Measurements from ENCODE around the gene ERRFI1.

DNA sequence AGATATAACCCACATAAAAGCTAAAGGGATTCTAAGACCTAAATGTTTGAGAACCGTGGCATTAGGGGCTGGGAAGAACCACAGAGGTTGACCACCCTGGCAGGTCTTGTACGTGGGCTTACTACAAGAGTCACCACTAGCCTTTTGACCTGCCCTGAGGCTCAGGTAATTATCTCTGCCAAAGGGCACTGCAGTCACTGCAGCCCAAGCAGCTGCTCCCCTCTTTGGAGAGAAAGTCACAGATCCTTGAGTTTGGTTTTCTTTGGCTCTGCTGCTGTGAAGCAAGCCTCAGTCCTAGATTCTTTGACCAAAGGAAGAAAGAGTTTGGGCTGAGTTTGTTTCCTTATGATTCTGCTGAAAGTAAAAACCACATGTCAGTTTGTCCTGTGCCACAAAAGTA lies 53.0 kb downstream of the ERRFI1 start:
- TF ChIP-seq POLR2A (IDR thresholded peaks at IDR 0.05; ENCODE audit: control extremely low read depth in 1 of 2, low read depth in 2 of 2, low read length in 2 of 2) = no peak
- TF ChIP-seq SP2 (IDR thresholded peaks at IDR 0.05; ENCODE audit: low read length) = no peak
- TF ChIP-seq, protein P1, sequence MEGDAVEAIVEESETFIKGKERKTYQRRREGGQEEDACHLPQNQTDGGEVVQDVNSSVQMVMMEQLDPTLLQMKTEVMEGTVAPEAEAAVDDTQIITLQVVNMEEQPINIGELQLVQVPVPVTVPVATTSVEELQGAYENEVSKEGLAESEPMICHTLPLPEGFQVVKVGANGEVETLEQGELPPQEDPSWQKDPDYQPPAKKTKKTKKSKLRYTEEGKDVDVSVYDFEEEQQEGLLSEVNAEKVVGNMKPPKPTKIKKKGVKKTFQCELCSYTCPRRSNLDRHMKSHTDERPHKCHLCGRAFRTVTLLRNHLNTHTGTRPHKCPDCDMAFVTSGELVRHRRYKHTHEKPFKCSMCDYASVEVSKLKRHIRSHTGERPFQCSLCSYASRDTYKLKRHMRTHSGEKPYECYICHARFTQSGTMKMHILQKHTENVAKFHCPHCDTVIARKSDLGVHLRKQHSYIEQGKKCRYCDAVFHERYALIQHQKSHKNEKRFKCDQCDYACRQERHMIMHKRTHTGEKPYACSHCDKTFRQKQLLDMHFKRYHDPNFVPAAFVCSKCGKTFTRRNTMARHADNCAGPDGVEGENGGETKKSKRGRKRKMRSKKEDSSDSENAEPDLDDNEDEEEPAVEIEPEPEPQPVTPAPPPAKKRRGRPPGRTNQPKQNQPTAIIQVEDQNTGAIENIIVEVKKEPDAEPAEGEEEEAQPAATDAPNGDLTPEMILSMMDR (IDR thresholded peaks at IDR 0.05; ENCODE audit: control extremely low read depth in 1 of 3, insufficient read depth in 1 of 3, low read depth in 1 of 3, low read length in 3 of 3) = no peak
- no peak for TF ChIP-seq CREB1 (IDR thresholded peaks at IDR 0.05)
- TF ChIP-seq POLR2AphosphoS5 (IDR thresholded peaks at IDR 0.05; ENCODE audit: low read depth, low read length) = no peak
- TF ChIP-seq CBX5 (IDR thresholded peaks at IDR 0.05; ENCODE audit: low read depth, low read length) = no peak
- TF ChIP-seq SUZ12 (IDR thresholded peaks at IDR 0.05; ENCODE audit: low read length) = no peak
- no peak for TF ChIP-seq YY1 (IDR thresholded peaks at IDR 0.05; ENCODE audit: low read depth, low read length)

All from H1 (cell line).